GM12874 (cell line): ENCODE measurements around the gene DMAC2L.

Source experiments
- CTCF ChIP-seq: IDR thresholded peaks from 2 replicates; pipeline ENCODE4 v1.5.1; 2011; ENCODE audit warnings: low read depth, mild to moderate bottlenecking, control low read depth, low read length, moderate library complexity; ENCODE audit not compliant: insufficient read depth

The DMAC2L gene

GRCh38 chr14:50357753-50358395 is 45.8 kb downstream of the DMAC2L start:
- TF ChIP-seq CTCF, result no peak

GRCh38 chr14:50359631-50360030 is 47.5 kb downstream of the DMAC2L start:
- TF ChIP-seq CTCF, result no peak

GRCh38 chr14:50360093-50360492 is 48.0 kb downstream of the DMAC2L start:
- no peak for TF ChIP-seq CTCF

- no peak for TF ChIP-seq CTCF
These were observed 48.7 kb downstream of the DMAC2L start for GRCh38 chr14:50360851-50361250.

GRCh38 chr14:50362764-50363713 is 50.9 kb downstream of the DMAC2L start:
- TF ChIP-seq CTCF, result no peak

- TF ChIP-seq CTCF, result no peak
These were observed 51.6 kb downstream of the DMAC2L start for GRCh38 chr14:50363714-50364111.

DNA sequence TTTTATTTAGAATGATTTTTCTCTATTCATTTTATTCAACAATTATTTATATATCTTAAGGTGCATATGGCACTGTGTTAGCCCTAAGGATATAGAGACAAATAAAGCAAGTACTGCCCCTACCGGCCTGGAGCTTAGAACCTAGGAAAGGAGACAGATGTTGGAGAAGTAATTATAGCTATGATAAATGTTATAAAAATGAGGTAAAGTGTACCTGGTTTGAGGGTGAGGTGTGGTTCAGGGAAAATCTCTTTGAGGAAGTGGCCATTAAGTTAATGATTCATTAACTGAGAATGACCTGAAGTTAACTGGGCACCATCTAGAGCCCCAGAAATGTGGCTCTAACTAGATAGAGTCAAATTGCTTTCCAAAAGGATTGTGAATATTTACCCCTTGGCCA is 52.7 kb downstream of the DMAC2L start:
- no peak for TF ChIP-seq CTCF
